ENCODE data around the gene FCSK.
"Not testable (repeated sequence)": the region's sequence is repeated elsewhere in the genome, so short reads cannot be mapped to it uniquely, and the experiment has no call there.

The FCSK gene

DNA sequence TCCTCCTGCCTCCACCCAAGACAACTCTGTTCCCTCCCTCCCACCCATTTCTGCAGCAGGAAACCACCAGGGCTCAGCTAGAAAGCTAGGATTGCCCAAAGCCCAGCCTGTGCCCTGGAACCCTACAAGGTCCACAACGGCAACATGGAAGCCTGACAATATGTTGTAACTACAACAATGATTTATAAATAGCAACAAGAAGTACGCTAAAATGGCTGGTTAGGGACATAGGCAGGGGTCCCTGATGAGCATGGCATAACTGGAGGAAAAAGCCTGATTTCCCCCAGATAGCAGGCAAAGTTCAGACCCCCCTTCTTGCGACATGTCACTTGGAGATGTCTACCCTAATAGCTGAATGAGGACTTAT is 22.1 kb upstream of the FCSK start:
- DNase-seq (ENCODE audit: low spot score) = no peak

DNA sequence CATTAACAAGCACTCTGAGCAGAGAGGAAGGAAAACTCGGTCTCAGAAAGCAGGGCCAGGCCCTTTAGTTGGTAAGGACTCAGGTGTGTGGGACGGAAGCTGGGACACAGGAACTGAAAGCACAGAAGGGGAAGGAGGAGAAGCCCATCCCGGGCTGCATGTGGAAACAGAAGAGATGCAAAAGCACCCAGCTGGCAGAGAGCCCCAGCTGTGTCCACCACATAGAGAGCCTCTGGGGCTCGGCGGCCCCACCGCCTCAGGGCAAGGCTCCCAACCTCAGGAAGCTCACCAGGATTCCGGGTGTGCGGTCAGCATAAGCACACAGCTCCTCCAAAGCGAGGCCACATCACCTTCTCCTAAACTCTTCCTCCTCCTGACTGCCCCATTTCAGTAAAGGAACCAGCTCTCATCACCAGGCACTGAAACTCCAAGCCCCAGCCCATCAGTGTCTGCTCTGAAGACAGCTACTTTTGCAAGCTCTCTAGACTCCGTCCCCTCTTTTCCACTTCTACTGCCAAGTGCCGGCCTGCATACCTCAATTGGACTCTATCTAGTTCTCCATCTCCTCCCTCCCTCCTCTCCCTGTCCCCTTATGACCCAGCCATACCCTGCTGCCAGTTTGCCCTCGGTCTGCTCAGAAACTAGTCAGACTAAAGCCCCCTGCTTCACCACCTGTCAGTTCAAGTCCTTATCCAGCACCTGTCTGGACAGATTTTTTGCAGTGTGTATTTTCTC is 21.5 kb upstream of the FCSK start:
- no peak for DNase-seq (ENCODE audit: low spot score)

DNA sequence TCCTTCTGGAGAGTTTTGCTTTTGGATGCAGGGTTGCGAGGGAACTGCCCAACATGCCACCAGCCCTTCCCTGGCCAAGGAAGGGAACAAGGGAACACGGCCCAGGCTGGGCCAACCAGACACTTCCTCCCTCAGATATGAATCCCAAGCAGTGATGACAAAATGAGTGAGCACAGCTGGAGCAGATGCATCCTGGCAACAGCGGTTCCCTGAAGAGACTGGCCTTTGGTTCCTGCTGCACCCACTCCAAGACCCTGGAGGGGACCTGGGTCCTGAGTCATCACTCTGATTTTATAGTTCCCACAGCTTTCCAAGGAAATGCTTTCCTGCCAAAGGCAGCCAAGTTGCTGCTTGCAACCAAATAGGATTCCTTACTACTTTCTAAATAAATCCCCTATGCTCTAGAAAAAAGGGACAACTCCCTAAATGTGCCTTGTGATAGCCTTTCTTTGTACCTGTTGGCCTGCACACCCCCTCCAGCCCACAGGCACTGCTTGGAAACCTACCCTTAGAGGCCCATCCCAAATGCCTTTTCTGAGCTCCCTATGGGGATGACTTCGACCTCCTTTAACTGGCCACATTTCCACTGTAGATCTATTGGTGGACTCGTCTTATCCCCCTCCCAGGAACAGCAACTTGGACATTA is 20.8 kb upstream of the FCSK start:
- DNase-seq (ENCODE audit: low spot score) = no peak

DNA sequence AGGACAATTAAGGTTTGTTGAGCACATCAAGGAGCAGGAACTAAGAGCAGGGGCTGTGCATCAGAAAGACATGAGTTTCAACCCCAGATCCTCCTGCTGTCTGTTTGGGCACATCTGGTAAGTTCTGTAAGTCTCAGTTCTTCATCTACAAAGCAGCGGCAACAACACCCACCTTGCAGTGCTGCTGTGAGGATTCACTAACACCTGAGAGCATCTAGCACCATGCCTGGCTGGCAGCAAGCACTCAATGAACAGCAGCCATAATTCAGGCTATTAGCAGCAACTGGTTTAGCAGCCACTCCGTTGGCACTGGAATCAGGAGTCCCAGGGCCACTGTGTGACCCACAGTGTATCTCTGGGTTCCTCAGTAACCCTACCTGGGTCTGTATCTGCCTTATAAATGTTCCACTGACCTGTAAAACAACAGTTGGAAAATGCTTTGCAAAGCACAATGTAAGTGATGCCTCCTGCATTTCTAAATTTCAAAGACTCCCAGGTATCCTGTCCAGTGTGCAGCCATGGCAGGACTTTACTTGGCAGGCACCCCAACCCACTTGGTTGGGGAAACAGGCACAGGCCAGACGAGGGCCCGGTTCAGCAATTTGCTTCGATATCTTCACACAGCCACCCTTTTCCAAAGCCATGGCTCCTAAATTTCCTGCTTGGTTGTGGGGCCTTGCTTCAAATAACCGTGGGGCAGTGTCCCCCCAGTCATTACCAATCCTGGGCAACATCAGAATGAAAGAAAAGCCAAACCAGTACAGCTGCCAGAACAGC is 19.7 kb upstream of the FCSK start:
- DNase-seq (ENCODE audit: low spot score) = no peak

DNA sequence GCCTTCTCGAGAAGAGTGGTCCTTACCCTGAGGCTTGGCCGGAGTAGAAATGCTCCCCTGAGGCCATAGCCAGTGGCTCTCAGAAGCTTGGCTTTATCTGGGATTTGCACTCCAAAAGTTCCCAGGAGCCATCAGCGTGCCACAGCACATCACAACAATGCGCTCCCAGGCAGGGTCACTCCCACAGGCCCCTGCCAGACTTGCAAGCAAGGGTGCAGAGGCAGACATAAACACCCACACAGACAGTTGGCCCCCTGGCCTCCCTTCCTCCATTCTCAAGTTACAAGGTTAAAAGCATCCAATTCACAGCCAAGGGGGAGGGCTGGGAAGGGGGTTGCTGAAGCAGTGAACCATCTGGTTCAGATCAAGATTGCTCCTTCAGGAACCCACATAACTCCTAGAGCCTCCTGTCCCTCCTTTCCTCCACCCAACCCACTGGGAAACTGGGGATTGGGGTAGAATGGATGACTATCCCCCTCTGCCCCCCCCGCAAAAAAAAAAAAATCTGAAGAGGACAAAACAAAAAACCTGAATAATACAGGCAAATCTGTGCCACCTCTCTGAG is 17.3 kb upstream of the FCSK start:
- DNase-seq (ENCODE audit: low spot score) = no peak

DNA sequence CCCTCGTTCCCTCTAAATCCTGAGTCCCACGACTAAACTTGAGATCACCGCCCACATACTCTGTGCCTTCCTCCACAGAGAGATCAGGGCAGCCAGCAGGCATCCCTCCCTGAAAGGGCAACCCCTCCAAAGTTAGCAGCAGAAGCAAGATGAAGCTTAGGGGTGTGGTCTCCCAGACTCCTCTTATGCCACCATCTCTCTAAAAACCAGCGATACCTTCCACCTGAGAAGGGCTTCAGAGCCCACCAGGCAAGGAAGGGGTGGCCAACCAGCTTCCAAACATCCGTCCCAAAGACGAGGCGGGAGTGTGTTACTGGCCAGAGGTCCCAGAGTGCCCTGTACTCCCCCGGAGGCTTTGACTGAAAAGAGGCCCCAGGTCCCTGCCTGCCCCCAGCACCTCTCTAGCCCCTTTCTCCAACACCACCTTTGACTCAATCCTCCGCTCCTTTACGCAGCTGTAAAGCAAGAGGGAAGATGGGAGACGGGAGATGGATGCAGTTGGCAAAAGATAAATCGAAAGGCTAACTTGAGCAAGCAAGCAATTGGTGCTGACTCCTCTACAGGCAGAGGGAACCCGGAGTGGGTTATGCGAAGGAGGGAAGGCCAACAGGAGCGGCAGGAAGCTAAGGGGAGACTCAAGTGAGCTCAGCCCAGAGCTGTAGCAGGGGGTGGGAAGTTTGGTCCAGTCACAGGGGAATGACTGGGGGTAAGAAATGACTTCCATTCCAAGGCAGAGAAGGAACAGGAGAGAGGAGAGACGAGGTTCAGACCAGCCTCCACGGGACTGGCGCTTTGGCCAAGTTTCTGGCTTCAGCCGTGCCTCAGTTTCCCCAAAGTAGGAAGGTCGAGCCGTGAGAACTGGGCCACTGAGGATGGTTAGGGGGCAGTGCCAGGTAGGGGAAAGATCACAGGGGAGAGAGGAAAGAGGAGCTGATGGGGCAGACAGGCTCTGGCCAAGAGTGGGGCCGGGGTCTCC is 16.5 kb upstream of the FCSK start:
- peak; percentile 69 for DNase-seq (ENCODE audit: low spot score)

DNA sequence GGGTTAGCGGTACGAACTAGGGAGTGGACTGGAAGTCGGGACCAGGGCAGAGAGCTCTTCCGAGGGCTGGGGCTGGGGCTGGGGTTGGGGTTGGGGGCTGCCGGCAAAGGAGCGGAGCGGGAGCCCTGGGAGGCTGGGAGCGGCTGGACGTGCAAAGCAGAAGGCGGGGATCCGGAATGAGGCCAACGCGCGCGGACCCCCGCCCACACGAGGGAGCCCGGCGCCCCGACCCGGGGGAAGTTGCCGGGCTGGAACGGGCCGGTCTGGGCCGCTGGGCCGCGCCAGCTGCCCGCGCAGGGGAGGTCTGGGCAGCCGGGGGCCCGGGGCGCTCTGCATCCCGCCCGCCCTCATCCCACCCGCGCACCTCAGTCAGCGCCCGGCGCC is 15.8 kb upstream of the FCSK start:
- no peak for DNase-seq (ENCODE audit: low spot score)

DNA sequence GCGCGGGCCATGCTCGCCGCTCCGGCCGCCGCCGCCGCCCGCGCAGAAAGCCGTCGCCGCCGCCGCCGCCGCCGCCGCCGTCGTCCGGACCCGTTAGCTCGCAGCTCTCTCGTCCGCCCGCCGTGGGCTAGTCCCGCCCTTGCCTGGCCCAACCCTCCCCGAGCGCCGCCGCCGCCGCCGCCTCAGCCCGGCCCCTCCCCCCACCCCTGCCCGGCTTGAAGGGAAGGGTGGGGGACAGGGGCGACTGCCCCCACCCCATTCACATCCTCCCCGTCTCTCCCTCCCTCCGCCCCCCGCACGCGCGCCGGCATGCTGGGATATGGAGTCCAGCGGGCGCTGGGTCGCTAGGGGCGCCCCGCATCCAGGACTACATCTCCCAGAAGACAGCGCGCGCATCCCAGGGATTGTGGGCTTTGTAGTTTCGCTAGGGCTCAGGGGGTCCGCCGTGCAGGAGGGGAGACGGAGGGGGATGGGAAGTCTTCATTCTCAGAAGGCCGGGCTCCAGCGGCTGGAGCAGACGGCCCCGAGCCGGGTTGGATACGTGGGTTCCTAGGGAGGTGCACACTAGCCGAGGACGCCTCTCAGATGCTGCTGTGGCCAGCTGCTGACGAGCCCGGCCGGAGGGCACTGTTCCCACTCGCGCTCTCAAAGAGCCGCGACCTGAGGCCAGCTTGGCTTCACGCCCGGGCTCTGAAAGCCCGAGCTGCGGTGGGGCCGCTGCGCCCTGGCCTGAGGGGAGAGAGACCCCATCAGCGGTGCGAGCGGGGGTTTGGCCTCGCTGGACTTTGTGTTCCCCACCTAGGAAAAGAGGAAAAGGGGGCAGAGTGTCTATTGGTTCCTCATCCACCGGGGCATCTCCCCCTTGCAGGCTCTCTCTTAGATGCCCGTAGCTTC is 15.2 kb upstream of the FCSK start, which contains the start of gene ST3GAL2:
TSS of gene ST3GAL2 (minus strand) at position 132 of the 894 bp plus-strand sequence. CDS start 40,570 bp downstream, outside the sequence.
- peak; percentile 92 for DNase-seq (ENCODE audit: low spot score)

DNA sequence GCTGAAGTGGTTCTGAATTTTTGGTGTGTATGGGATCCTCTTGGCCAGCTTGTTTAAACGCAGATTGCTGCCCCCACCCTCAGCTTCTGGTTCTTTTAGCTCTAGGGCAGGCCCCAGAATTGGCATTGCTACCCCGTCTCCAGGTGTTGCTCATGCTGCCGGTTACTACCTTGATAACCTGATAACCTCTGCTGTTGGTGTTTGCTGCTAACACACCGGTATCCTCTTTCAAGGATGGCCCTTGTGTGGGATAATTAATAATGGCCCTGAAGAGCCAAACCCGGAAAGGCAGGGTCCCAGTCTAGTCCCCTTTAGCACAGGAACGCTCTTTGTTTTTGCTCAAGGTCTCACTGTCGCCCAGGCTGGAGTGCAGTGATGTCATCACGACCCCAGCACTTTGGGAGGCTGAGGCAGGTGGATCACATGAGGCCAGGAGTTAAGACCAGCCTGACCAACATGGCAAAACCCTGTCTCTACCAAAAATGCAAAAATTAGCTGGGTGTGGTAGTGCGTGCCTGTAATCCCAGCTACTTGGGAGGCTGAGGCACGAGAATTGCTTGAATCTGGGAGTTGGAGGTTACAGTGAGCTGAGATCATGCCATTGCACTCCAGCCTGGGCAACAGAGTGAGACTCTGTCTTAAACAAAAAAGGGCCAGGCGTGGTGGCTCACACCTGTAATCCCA is 14.2 kb upstream of the FCSK start:
- no peak for DNase-seq (ENCODE audit: low spot score)

DNA sequence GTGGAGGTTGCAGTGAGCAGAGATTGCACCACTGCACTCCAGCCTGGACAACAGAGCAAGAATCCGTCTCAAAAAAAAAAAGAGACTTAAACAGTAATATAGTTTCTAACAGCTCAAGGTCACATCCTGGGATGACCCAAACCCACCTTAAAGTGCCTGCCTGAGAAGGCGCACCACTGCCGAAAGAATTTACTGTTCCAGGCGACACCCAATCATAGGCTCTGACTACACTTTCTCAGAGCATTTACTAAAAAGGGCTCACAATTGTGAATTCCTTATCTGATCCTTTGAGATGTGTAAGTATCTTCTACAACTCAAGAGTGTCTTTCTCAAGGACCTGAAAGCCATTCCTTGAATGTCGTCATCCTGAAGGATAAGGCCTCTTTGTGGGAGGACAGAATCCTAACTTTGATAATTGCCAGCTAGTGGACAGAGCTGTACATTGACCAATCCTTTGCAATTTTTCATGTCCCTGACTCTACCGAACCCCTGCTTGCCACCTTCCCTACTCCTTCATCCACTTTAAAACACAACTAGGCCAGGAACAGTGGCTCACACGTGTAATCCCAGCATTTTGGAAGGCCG is 12.9 kb upstream of the FCSK start:
- DNase-seq (ENCODE audit: low spot score) = no peak

DNA sequence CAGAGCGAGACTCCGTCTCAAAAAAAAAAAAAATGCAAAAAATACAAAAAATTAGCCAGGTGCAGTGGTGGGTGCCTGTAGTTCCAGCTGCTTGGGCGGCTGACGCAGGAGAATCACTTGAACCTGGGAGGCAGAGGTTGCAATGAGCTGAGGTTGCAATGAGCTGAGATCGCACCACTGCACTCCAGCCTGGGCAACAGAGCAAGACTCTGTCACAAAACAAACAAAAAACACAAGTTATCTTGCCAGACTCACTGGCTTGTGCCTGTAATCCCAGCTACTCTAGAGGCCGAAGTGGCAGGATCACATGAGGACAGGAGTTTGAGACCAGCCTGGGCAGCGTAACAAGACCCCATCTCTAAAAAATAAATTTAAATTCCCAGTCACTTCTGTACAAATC is 12.1 kb upstream of the FCSK start:
- DNase-seq (ENCODE audit: low spot score) = no peak

DNA sequence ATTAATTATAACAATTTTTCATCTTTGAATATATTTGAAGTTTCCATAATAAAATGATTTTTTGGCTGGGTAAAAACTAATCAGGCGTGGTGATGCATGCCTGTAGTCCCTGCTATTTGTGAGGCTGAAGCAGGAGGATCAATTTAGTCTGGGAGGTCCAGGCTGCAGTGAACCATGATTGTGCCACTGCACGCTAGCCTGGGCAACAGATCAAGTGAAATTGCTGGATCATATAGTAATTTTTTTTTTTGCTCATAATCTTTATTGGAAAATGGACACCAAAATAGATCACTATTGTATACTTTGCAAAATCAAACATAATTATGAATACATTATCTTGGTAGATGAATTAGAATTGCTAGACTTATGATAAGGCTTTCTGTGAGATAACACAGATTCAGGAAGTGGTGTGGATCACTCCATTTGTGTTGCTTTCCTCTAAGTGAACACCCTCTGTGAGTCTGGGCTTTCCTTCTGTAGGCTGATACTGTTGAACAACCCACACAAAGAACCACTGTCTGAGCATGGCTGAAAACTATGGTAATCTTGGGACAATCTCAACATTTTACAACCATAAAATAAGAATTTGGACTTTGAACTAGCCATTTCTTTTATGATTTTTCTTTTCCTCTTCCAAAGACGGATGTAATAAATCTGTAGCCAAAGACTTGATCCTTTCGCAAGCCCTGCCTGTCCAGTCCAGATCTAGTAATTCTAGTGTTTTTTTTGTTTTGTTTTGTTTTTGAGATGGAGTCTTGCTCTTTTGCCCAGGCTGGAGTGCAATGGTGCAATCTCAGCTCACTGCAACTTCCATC is 9.9 kb upstream of the FCSK start:
- no peak for DNase-seq (ENCODE audit: low spot score)

DNA sequence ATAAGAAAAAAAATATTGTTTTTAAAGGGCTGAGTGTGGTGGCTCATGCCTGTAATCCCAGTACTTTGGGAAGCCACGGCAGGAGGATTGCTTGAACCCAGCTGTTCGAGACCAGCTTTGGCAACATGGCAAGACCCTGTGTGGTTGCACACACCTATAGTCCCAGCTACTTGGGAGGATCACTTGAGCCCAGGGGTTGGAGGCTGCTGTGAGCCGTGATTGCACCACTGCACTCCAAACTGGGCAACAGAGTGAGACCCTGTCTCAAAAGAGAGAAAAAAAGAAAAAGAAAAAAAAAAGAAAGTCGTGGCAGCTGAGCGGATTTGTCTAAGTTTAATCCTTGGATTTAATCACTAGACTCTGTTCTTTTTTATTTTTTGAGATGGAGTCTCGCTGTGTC is 6.3 kb upstream of the FCSK start:
- DNase-seq (ENCODE audit: low spot score) = no peak

DNA sequence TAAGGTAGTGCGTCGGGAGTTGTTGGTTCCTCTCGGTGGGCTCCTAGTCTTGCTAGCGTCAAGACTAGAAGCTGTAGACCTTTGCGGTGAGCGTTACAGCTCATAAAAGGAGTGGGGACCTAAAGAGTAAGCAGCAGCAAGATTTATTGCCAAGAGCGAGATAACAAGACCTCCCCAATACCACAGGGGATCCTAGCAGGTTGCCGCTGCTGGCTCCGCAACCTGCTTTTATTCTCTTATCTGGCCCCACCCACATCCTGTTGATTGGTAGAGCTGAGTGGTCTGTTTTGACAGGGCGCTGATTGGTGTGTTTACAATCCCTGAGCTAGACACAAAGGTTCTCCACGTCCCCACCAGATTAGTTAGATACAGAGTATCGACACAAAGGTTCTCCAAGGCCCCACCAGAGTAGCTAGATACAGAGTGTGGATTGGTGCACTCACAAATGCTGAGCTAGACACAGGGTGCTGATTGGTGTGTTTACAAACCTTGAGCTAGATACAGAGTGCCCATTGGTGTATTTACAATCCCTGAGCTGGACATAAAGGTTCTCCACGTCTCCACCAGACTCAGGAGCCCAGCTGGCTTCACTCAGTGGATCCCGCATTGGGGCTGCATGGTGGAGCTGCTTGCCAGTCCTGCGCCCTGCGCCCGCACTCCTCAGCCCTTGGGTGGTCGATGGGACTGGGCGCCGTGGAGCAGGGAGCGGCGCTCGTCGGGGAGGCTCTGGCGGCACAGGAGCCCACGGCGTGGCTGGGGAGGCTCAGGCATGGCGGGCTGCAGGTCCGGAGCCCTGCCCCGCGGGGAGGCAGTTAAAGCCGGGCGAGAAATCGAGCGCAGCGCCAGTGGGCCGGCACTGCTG is 4.0 kb upstream of the FCSK start:
- DNase-seq (ENCODE audit: low spot score) = not testable (repeated sequence)

DNA sequence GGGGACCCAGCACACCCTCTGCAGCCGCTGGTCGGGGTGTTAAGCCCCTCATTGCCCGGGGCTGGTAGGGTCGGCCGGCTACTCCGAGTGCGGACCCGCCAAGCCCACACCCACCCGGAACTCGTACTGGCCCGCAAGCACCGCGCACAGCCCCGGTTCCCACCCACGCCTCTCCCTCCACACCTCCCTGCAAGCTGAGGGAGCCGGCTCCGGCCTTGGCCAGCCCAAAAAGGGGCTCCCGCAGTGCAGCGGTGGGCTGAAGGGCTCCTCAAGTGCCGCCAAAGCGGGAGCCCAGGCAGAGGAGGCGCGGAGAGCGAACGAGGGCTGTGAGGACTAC is 3.4 kb upstream of the FCSK start:
- DNase-seq (ENCODE audit: low spot score) = not testable (repeated sequence)

DNA sequence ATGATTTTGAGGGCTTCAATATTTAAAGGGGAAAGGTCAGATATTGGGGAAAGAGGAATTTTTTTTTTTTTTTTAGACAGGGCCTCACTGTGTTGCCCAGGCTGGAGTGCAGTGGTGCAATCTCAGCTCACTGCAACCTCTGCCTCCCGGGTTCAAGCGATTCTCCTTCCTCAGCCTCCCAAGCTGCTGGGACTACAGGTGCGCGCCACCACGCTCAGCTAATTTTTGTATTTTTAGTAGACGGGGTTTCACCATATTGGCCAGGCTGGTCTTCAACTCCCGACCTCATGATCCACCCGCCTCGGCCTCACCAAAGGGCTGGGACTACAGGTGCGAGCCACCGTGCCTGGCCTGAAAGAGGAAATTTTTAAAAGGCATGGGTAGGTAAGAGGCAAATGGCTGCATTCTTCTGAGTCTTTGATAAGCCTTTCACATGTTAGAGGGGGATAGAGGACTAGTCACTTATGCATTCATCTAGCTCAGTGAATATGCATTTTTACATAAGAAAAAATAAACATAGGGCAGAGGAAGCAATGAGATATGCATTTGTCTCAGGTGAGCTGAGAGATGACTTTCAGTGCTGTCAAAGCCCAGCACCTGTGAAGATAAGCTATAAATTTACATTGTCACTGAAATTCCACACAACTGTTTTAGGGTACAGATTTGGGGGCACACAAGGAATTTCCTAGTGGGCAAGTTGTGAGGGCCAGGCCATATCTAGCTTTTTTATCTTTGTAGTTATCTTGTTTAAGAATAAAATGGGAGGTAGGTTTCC is 1.1 kb upstream of the FCSK start:
- no peak for DNase-seq (ENCODE audit: low spot score)

DNA sequence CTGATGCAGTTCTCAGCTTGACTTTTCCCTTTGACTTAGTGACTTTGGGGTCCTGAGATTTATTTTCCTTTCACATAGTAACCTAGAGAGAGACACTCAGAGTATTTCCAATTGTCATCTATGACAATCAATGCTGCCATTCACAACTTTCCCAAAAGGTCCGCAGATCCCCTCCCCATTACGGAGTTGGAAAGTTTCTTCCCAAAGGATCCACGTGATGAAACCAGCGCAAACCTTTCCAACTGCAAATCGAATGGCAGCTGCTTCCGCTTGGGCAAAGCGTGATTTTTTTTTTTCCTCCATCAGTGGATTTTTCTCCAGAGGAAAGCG is 538 bp upstream of the FCSK start:
- peak; percentile 51 for DNase-seq (ENCODE audit: low spot score)

Measured in RKO (cell line).